Aorta (tissue), 5 donors: ENCODE measurements around the gene PECR. TPM values are rescaled to one million over a fixed set of nuclear protein-coding genes. Genes with fewer than 3 reads are reported as not detected.
A peak's percentile ranks its signal among the peaks of the same experiment; 100 is the strongest.

Experiments
- ATAC-seq: fragments of 200-7000 bp; cut with Tn5 transposase; one replicate; pipeline ENCODE4 v1.9.1; 2022; ENCODE audit warnings: moderate library complexity; ENCODE audit not compliant: low FRiP score
- DNase-seq, 2 donors: peaks; one replicate each; pipeline ENCODE4 v3.0.0-alpha.2; 2020
- H3K27ac ChIP-seq, 2 donors: one replicate each; pipeline ENCODE4 v1.5.1; 2013; ENCODE audit warnings: low read length in 2 of 2, mild to moderate bottlenecking in 2 of 2, moderate library complexity in 2 of 2, control low read depth in 1 of 2, inconsistent platforms in 1 of 2, low read depth in 1 of 2
- H3K27me3 ChIP-seq, 2 donors: one replicate each; pipeline ENCODE4 v1.6.1; 2013; ENCODE audit warnings: control low read depth in 1 of 2, low read length in 1 of 2, mild to moderate bottlenecking in 1 of 2, moderate library complexity in 1 of 2; ENCODE audit not compliant: insufficient read depth in 2 of 2, control insufficient read depth in 1 of 2
- H3K36me3 ChIP-seq, 2 donors: one replicate each; pipeline ENCODE4 v1.6.1; 2013; ENCODE audit warnings: control low read depth in 1 of 2, low read length in 1 of 2, mild to moderate bottlenecking in 1 of 2; ENCODE audit not compliant: insufficient read depth in 2 of 2, control insufficient read depth in 1 of 2
- H3K4me1 ChIP-seq, 2 donors: one replicate each; pipeline ENCODE4 v1.6.1; 2013; ENCODE audit warnings: low read length in 2 of 2, control low read depth in 1 of 2, mild to moderate bottlenecking in 1 of 2, moderate library complexity in 1 of 2; ENCODE audit not compliant: insufficient read depth in 2 of 2, control insufficient read depth in 1 of 2
- H3K4me3 ChIP-seq, 2 donors: one replicate each; pipeline ENCODE4 v1.5.1; 2013; ENCODE audit warnings: low read length in 2 of 2, control low read depth in 1 of 2, mild to moderate bottlenecking in 1 of 2
- H3K9me3 ChIP-seq: one replicate; pipeline ENCODE4 v1.6.1; 2013; ENCODE audit warnings: mild to moderate bottlenecking, low read length; ENCODE audit not compliant: control insufficient read depth
- WGBS, 2 donors: extraction: QIAGEN DNeasy Blood & Tissue Kit; methylation state at CpG; one replicate each; pipeline ENCODE4 v1.1.7; 2013; 5-methylcytosine and 5-hydroxymethylcytosine counted together
- intact Hi-C, 2 donors: fragments of 100-400 bp; cut with DNase I; formaldehyde crosslinking; loops; one replicate each; pipeline versions ENCODE4 v1.14.2 to v1.15.0; 2022
- polyA plus RNA-seq, 2 donors: library from polyadenylated mRNA; stranded (reverse); fragments of 200-250 nt; gene quantifications; one replicate each; pipeline ENCODE4 v1.2.3, GENCODE V29; 2013
- total RNA-seq, 2 donors: library from RNA; stranded (reverse); fragmentation: NEBNext Ultra II Directional; extraction: Animal tissue kit (Norgen Biotek cat#: 25700); gene quantifications; one replicate each; pipeline ENCODE4 v1.2.1, GENCODE V29; 2021
- donor health status: healthy with polysubstance abuse.
- donor health status: Bipolar disorder and iron deficiency.
- donor health status: DM: no; HTN: no; CAD: no.
- donor health status: DM: no; HTN: no; CAD: no.
- donor health status: DM: yes; HTN: yes; CAD: no.

PECR gene
- total and polyA plus RNA-seq, 4 donors, result 2.8 to 9.3 (median 4.3) TPM

DNA sequence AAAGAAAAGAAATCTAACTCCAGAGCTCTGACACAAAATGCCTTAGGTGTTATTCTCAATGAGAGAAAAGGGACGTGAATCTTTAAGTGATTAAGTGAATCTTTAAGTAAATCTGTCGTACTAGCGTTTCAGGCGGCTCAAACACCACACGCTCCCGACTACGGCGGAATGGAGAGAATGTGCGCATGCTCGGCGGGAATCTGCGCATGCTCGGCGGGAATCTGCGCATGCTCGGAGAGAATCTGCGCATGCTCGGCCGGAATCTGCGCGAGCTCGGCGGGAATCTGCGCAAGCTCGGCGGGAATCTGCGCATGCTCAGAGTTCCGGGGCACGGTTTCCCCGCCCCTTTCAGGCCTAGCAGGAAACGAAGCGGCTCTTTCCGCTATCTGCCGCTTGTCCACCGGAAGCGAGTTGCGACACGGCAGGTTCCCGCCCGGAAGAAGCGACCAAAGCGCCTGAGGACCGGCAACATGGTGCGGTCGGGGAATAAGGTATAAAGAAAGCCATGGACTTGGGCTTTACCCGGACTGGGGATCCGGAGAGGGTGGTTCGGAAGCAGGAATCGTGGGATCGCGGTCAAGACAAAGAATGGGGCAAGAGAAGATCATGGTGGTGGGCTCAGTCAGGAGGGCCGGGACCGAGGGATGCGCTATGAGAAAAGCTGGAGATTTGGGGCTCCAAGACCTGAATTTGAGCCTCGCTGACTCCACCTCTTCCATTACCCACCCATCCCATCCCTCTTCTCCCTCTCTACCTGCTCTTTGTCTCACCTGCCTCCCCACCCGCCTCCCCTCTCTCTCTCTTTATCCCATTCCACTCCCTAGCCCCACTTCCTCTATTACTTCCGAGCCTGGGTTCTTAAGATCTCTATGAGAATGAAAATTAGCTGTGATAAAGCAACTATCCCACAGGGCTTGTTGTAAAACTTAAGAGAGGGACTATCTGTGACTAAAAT lies 27.6 kb upstream of the PECR start, which contains the start of gene XRCC5:
TSS of gene XRCC5 (plus strand) at position 382 of the 955 bp plus-strand sequence. CDS start at position 471, 89 bp downstream.
- H3K36me3 ChIP-seq, result peaks cover 0 to 2% of the 10 kb centered on the region in 2 donors
- H3K4me1 ChIP-seq, result peaks cover 0 to 2% of the 10 kb centered on the region in 2 donors
- no peaks in the 10 kb centered on the region for H3K27me3 ChIP-seq
- peak; percentile 96 for ATAC-seq
- H3K9me3 ChIP-seq, result no peaks in the 10 kb centered on the region
- H3K4me3 ChIP-seq, result peak within 1 kb of the TSS; percentile 74 to 84
- H3K27ac ChIP-seq, result peak within 1 kb of the TSS; percentile 71 to 93
- WGBS, 2 donors, result 0% methylated on average over 57 of the region's 57 CpGs
- peak; percentile 97 to 99 for DNase-seq
- intact Hi-C loops, result no loop called here

DNA sequence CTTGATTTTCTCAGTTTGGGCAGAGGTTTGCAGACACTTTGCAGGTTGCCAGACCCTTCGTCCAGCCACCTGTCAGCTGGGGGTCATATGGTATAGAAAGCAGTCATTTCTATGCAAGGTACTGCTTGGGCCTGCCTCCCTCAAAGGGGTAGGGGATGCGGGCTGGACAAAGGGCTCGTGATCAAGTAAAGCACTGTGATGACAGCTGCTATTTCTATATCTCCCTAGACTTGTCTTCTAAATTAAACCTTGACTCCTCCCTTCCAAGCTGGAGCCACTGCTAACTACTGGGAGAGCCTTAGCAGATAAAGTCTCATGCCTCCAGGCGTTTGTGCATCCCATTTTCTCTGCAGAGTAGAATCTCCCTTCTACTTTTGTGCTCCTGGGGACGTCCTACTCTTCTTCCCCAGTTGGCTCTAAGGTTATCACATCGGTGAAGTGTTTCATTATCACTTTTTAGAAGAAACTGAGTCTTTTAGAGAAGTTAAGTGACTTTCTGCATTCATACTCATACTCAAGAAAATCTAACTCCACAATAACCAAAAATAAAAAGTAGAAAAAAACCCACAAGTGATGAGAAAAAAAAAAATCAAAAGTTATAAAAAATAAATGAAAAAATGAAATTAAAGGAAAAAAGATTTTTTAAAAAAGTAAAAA lies 26.8 kb upstream of the PECR start:
- Histone ChIP-seq H3K27me3 (no peaks in the 10 kb centered on the region), H3K27ac (no peak overlapping the region), H3K9me3 (no peaks in the 10 kb centered on the region), H3K4me3 (no peak overlapping the region), H3K36me3 (no peaks in the 10 kb centered on the region), H3K4me1 (peaks cover 0 to 2% of the 10 kb centered on the region in 2 donors)
- intact Hi-C loops, result no loop called here
- no peak for DNase-seq
- no peak for ATAC-seq
- WGBS, 2 donors, result 48 to 55% methylated on average over 6 of the region's 6 CpGs

DNA sequence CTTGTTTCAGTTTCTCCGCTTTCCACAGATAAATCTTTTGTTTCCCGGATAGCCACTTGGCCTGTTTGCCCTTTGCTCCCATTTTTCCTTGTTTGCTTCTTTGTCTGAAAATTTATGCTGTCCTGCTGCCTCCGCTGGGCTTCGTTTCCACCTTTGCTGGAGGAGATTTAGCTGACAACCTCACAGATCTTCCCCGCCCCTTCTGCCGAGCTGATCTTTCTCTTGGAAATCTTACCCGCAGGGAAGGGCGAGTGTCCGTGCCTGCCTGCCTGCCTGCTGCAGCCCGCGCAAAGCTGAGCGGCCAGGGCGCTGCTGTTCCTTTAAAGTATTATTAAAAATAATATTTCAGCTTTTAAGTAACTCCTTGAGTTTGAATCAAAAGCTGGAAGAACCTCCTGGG lies 26.2 kb upstream of the PECR start:
- Histone ChIP-seq H3K9me3 (no peaks in the 10 kb centered on the region), H3K27me3 (no peaks in the 10 kb centered on the region), H3K4me3 (no peak overlapping the region), H3K27ac (no peak overlapping the region), H3K4me1 (peaks cover 0 to 2% of the 10 kb centered on the region in 2 donors), H3K36me3 (no peaks in the 10 kb centered on the region)
- DNase-seq (no peak), ATAC-seq (no peak)
- intact Hi-C loops, result no loop called here
- 41 to 42% methylated on average over 13 of the region's 13 CpGs for WGBS, 2 donors

DNA sequence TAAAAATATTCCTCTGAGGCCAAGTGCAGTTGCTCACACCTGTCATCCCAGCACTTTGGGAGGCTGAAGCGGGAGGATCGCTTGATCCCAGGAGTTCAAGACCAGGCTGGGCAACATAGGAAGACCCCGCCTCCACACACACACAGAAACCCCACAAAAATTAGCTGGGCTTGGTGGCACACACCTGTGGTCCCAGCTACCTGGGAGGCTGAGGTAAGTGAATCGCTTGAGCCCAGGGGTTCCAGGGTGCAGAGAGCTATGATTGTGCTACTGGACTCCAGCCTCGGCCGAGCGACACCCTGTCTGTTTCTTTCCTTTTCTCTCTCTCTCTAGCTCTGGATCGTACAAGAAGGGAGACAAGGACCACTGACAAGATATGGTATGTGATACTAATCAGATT lies 25.7 kb upstream of the PECR start:
- intact Hi-C loops, result no loop called here
- Histone ChIP-seq H3K9me3 (no peaks in the 10 kb centered on the region), H3K4me3 (no peak overlapping the region), H3K27me3 (no peaks in the 10 kb centered on the region), H3K27ac (no peak overlapping the region), H3K36me3 (no peaks in the 10 kb centered on the region), H3K4me1 (no peaks in the 10 kb centered on the region)
- 87 to 89% methylated on average over 8 of the region's 8 CpGs for WGBS, 2 donors
- DNase-seq (no peak), ATAC-seq (no peak)

DNA sequence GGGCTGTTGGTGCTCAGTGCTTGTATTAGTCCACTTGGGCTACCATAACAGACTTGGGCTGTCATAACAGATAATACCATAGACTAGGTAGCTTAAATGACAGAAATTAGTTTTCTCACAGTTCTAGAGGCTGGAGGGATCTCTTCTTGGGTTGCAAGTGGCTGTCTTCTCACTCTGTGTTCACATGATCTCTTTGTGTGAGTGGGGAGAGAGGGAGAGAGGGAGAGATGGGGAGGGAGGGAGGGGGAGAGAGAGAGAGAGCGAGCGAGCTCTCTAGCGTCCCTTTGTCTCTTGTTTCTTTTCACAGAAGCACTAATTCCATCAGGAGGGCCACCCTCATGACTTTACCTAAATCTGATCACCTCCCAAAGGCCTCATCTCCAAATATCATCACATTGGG lies 23.1 kb upstream of the PECR start:
- 75 to 82% methylated on average over 3 of the region's 3 CpGs for WGBS, 2 donors
- no peak for ATAC-seq

DNA sequence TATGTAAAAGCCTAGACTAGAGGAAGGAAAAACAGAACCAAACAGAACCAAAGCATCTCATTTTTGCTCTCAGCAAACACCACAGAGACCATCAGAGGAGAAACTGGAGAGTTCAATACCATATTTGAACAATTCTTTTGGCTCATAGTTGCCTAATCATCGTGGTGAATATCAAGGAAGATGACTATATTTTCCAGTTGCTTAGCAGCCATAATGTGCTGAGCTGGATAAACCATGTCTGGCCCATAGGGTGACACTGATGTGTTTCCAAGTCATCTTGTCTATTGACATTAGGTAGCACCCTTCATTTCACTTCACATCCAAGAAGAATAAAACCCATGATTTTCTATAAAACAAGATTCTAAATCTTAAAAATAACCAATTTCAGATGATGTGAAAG lies 21.6 kb upstream of the PECR start:
- WGBS, 2 donors, result 70 to 80% methylated on average over 1 of the region's 1 CpG
- Histone ChIP-seq H3K4me3 (no peak overlapping the region), H3K27ac (no peak overlapping the region), H3K4me1 (no peaks in the 10 kb centered on the region), H3K27me3 (no peaks in the 10 kb centered on the region), H3K36me3 (no peaks in the 10 kb centered on the region), H3K9me3 (no peaks in the 10 kb centered on the region)
- intact Hi-C loops, result no loop called here
- ATAC-seq (no peak), DNase-seq (no peak)

More for the DNA sequence above, 23.1 kb upstream of the PECR start:
- H3K36me3 ChIP-seq, result no peaks in the 10 kb centered on the region
- H3K9me3 ChIP-seq, result no peaks in the 10 kb centered on the region
- H3K27ac ChIP-seq, result no peak overlapping the region
- H3K4me1 ChIP-seq, result no peaks in the 10 kb centered on the region
- H3K4me3 ChIP-seq, result no peak overlapping the region
- H3K27me3 ChIP-seq, result no peaks in the 10 kb centered on the region
- intact Hi-C loops, result no loop called here
- no peak for DNase-seq

DNA sequence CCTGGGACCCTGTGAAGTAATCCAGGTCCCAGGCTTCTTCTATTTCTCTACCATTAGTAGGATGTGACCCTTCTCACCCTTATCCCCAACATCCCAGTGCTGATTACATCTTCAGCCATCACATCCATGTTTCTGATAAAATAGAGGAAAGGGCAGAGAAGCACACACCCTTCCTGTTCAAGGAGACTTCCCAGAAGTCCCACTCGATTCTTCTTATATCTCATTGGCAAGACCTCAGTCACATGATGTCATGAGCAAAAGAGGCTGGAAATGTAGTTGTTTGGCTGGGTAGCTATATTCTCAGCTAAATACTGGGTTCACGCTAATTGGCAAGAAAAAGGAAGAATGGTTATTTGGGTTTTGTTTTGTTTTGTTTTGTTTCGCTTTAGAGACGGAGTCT lies 19.5 kb upstream of the PECR start:
- no peak for DNase-seq
- intact Hi-C loops, result no loop called here
- H3K9me3 ChIP-seq, result no peaks in the 10 kb centered on the region
- H3K27me3 ChIP-seq, result no peaks in the 10 kb centered on the region
- ATAC-seq, result no peak
- H3K4me1 ChIP-seq, result no peaks in the 10 kb centered on the region
- no peak overlapping the region for H3K27ac ChIP-seq
- H3K36me3 ChIP-seq, result no peaks in the 10 kb centered on the region
- WGBS, 2 donors, result 91 to 92% methylated on average over 4 of the region's 4 CpGs
- no peak overlapping the region for H3K4me3 ChIP-seq

DNA sequence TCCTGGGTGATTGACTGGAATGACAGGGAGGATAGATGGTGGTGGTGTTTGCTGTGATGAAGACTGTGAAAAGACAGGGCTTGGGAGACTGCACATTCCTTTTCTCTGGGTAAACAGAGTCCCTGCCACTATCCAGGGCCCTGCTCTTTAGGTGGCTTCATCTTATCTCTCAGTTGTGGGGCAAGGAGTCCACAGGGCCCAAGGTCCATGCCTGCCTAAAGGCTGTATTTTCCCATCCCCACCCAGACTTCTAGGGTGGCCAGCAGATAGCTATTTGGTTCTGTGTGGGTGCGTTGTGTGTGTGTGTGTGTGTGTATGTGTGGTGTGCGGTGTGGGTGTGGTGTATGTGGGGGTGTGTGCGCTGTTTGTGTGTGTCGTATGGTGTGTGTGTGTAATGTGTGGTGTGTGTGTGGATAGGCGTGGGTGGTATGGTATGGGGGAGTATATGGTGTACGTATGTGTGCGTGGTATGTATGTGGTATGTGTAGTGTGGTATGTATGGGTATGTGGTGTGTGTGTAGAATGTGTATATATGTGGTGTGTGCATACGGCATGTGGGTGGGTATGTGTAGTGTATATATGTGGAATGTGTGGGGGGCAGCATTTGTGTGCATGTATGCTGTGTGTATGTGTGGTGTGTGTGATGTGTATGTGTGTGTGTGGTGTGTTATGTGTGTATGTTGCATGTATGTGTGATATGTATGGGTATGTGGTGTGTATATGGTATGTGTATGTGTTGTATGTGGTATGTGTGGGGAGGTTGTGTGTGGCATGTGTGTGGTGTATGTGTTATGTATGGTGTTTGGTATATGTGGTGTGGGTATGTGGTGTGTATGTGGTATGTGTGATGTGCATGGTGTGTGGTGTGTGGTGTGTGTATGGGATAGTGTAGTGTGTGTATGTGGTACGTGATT lies 17.1 kb upstream of the PECR start:
- intact Hi-C loops, result no loop called here
- ATAC-seq (no peak), DNase-seq (no peak)
- Histone ChIP-seq H3K4me1 (no peaks in the 10 kb centered on the region), H3K4me3 (no peak overlapping the region), H3K27ac (no peak overlapping the region), H3K9me3 (no peaks in the 10 kb centered on the region), H3K27me3 (no peaks in the 10 kb centered on the region), H3K36me3 (no peaks in the 10 kb centered on the region)
- WGBS, 2 donors, result 93 to 96% methylated on average over 9 of the region's 9 CpGs
